CD4-positive, alpha-beta memory T cell (primary cell): ENCODE data around the gene POLR1E. TPM values are rescaled to one million over a fixed set of nuclear protein-coding genes. Genes with fewer than 3 reads are reported as not detected.
"Not testable (repeated sequence)": the region's sequence is repeated elsewhere in the genome, so short reads cannot be mapped to it uniquely, and the experiment has no call there.

Experiments
- CTCF ChIA-PET: fragments of 350-600 bp; sonication (Branson Sonifier 250); formaldehyde crosslinking; loops from one replicate; lab custom pipeline; 2021; ENCODE audit warnings: inconsistent platforms; ENCODE audit not compliant: partially characterized antibody; lab: Charles Lee
- POLR2A ChIA-PET: fragments of 350-600 bp; sonication (Branson Sonifier 250); formaldehyde crosslinking; loops from one replicate; lab custom pipeline; 2021; ENCODE audit not compliant: partially characterized antibody; lab: Charles Lee
- DNase-seq, 5 donors: peaks; one replicate each; pipeline versions ENCODE4 v3.0.0 to v3.0.0-alpha.2; 2020 to 2022; ENCODE audit warnings: mixed read lengths in 1 of 5
- H3K27ac ChIP-seq: one replicate; pipeline ENCODE4 v1.7.0; 2013; ENCODE audit warnings: low read depth, low read length
- H3K27me3 ChIP-seq: 2 replicates; pipeline ENCODE4 v1.7.0; 2013; ENCODE audit warnings: mild to moderate bottlenecking, low read length, moderate library complexity; ENCODE audit not compliant: insufficient read depth
- H3K36me3 ChIP-seq: 2 replicates; pipeline ENCODE4 v1.7.0; 2013; ENCODE audit warnings: mild to moderate bottlenecking, low read length, moderate library complexity; ENCODE audit not compliant: insufficient read depth
- H3K4me1 ChIP-seq: 2 replicates; pipeline ENCODE4 v1.7.0; 2013; ENCODE audit warnings: mild to moderate bottlenecking, low read length, moderate library complexity; ENCODE audit not compliant: insufficient read depth
- H3K4me3 ChIP-seq, 2 donors: one replicate each; pipeline ENCODE4 v1.7.0; 2013; ENCODE audit warnings: low read length in 2 of 2, mild to moderate bottlenecking in 1 of 2
- H3K9me3 ChIP-seq, 2 donors: one replicate each; pipeline ENCODE4 v1.7.0; 2013; ENCODE audit warnings: low read length in 2 of 2, control low read depth in 1 of 2; ENCODE audit not compliant: control insufficient read depth in 1 of 2
- H3K27ac Mint-ChIP-seq, 7 donors: one replicate each; pipeline ENCODE4 v1.8.0; 2020 to 2021; ENCODE audit warnings: mixed read lengths in 7 of 7, mild to moderate bottlenecking in 6 of 7, inconsistent platforms in 3 of 7, moderate library complexity in 3 of 7
- H3K27me3 Mint-ChIP-seq, 2 donors: one replicate each; pipeline ENCODE4 v1.8.0; 2020 to 2021; ENCODE audit warnings: mixed read lengths in 2 of 2
- H3K36me3 Mint-ChIP-seq, 2 donors: one replicate each; pipeline ENCODE4 v1.8.0; 2020 to 2021; ENCODE audit warnings: mixed read lengths in 2 of 2, inconsistent platforms in 1 of 2, mild to moderate bottlenecking in 1 of 2
- H3K4me1 Mint-ChIP-seq, 4 donors: one replicate each; pipeline ENCODE4 v1.8.0; 2020 to 2021; ENCODE audit warnings: mixed read lengths in 4 of 4, mild to moderate bottlenecking in 1 of 4
- H3K4me3 Mint-ChIP-seq, 8 donors: one replicate each; pipeline ENCODE4 v1.8.0; 2020 to 2021; ENCODE audit warnings: mixed read lengths in 8 of 8, mild to moderate bottlenecking in 7 of 8, moderate library complexity in 6 of 8, inconsistent platforms in 3 of 8
- H3K9me3 Mint-ChIP-seq, 8 donors: one replicate each; pipeline ENCODE4 v1.8.0; 2020 to 2021; ENCODE audit warnings: mixed read lengths in 8 of 8, mild to moderate bottlenecking in 5 of 8, inconsistent platforms in 3 of 8, moderate library complexity in 1 of 8
- intact Hi-C: fragments of 100-400 bp; cut with micrococcal nuclease; formaldehyde crosslinking; loops from one replicate; pipeline ENCODE4 v1.15.1; 2023
- polyA plus RNA-seq, 2 donors: library from polyadenylated mRNA; unstranded; fragments of 300-500 nt; fragmentation: Illumina TruSeq; gene quantifications; one replicate each; pipeline ENCODE4 v1.2.3, GENCODE V29; 2021
- total RNA-seq, 2 experiments: library from RNA; stranded (reverse); gene quantifications; one replicate each; pipeline ENCODE4 v1.2.3, GENCODE V29; 2021

Gene POLR1E
- total and polyA plus RNA-seq, 4 experiments from 2014 or later: 12.2 to 38.2 (median 29.5) TPM

DNA sequence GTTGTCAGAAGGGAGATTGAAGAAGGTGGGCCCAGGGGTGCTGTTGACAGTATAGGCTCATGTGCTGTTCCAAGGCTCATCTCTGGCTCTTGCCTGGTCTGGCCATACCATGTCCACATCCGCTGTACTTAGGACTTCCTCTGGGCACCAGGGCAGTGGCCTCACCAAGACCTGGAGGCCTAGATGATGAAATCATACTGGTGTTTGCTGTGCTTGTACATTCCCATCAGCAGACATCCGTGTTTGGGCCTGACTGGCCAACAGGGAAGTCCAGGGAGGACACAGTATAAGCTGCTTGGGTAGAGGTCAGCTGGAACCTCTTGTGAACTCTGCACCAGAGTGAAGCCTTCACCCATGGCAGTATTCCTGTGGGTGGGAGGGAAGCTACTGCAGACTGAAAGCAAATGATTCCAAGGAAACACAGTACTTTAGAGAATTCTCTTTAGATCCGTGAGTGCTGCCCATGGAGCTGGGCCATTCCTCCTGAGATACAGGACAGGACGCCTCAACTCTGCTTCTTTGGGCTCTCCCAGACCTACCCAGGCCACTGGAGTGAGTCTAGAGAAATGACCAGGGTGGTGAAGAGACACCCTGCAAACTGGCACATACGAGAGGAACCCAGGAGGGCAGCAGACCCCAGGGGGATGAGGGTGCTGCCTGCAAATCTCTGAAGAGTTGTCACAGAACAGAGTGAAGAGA is 22.5 kb downstream of the POLR1E start:
- Mint-ChIP-seq H3K27me3 (no peaks in the 10 kb centered on the region), H3K36me3 (peaks cover 13 to 28% of the 10 kb centered on the region in 2 donors)

DNA sequence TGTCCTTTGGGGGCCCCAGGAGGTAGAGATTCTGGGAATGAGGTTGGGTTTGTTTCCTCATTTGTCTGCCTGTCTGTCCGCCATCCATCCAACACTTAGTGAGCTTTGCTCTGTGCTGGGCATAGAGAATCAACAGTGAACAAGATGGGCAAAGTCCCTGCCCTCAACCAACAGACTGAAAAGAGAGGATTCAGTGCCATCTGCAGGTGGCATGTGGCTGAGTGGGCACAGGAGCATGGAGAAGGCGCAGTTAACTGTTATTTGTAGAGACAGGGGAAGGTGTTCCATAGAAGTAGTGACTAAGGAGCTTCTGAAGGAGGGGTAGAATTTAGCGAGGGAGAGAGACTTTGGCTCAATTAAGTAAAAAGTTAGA is 23.1 kb downstream of the POLR1E start:
- Histone ChIP-seq H3K9me3 (no peaks in the 10 kb centered on the region), H3K4me1 (peaks cover 7% of the 10 kb centered on the region), H3K27me3 (no peaks in the 10 kb centered on the region), H3K36me3 (no peaks in the 10 kb centered on the region), H3K4me3 (no peak overlapping the region), H3K27ac (no peak overlapping the region)
- intact Hi-C loops: loop anchor here (2.0 kb wide), 1 partner anchor 94 kb away; no protein-coding TSS in a partner anchor
- Mint-ChIP-seq H3K9me3 (no peaks in the 10 kb centered on the region), H3K27ac (peak overlapping the region in 5 of 7 donors; percentile 16 to 82 (median 71)), H3K27me3 (no peaks in the 10 kb centered on the region), H3K4me1 (peaks cover 5 to 37% (median 19%) of the 10 kb centered on the region in 4 donors), H3K4me3 (no peak overlapping the region), H3K36me3 (peaks cover 7 to 22% of the 10 kb centered on the region in 2 donors)
- no peak for DNase-seq
- CTCF ChIA-PET: interaction anchor here (0.7 to 1.1 kb wide), 3 partner anchors 10 to 93 kb away, joined by 3 read pairs; no protein-coding TSS in a partner anchor
- POLR2A ChIA-PET: interaction anchor here (1.2 to 1.3 kb wide), 2 partner anchors 22 to 23 kb away, joined by 3 to 6 read pairs; partner anchors contain the start of gene POLR1E

More for the DNA sequence above, 22.5 kb downstream of the POLR1E start:
- Histone ChIP-seq H3K4me3 (no peak overlapping the region), H3K27ac (no peak overlapping the region), H3K27me3 (no peaks in the 10 kb centered on the region), H3K36me3 (peaks cover 1% of the 10 kb centered on the region), H3K9me3 (no peaks in the 10 kb centered on the region), H3K4me1 (peaks cover 11% of the 10 kb centered on the region)
- no peak for DNase-seq
- Mint-ChIP-seq H3K27ac (peak overlapping the region in 4 of 7 donors; percentile 16 to 83 (median 73)), H3K4me3 (no peak overlapping the region), H3K4me1 (peaks cover 11 to 42% (median 24%) of the 10 kb centered on the region in 4 donors), H3K9me3 (no peaks in the 10 kb centered on the region)
- intact Hi-C loops: loop anchor here (2.0 kb wide), 1 partner anchor 93 kb away; no protein-coding TSS in a partner anchor
- ChIA-PET POLR2A (interaction anchor here (1.2 to 1.3 kb wide), 2 partner anchors 22 to 23 kb away, joined by 3 to 6 read pairs; partner anchors contain the start of gene POLR1E), CTCF (interaction anchor here (0.7 to 1.1 kb wide), 2 partner anchors 10 to 635 kb away, joined by 3 read pairs; no protein-coding TSS in a partner anchor)

DNA sequence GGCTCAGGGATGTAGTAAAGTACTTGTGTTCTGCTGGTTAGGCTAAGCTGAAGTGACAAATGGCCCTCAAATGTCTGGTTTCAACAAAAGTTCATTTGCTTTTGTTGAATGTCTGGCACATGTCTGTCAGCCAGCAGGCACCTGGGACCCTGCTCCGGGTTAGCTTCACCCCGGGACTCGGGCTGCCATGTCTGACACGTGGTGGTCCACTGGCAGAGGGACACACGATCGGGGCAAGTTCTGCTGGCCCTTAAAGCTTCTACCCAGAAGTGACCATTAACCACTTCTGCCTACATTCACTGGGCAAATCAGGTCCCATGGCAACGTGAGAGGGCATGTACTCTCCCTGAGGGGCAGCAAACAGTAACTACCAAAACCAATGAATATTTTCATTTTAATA is 23.8 kb downstream of the POLR1E start:
- peaks cover 4 to 17% of the 10 kb centered on the region in 2 donors for H3K36me3 Mint-ChIP-seq
- ChIA-PET CTCF (interaction anchor here (0.7 to 1.1 kb wide), 2 partner anchors 91 to 94 kb away, joined by 3 read pairs; no protein-coding TSS in a partner anchor), POLR2A (interaction anchor here (1.2 to 1.3 kb wide), 2 partner anchors 21 to 24 kb away, joined by 3 to 6 read pairs; partner anchors contain the start of gene POLR1E)
- no peak overlapping the region for H3K4me3 ChIP-seq
- H3K27ac ChIP-seq: no peak overlapping the region
- H3K4me3 Mint-ChIP-seq: no peak overlapping the region
- H3K36me3 ChIP-seq: no peaks in the 10 kb centered on the region
- no peaks in the 10 kb centered on the region for H3K9me3 ChIP-seq
- intact Hi-C loops: loop anchor here (2.0 kb wide), 1 partner anchor 95 kb away; no protein-coding TSS in a partner anchor
- H3K9me3 Mint-ChIP-seq: no peaks in the 10 kb centered on the region
- H3K27ac Mint-ChIP-seq: peak overlapping the region in 3 of 7 donors; percentile 16 to 86 (median 71)
- H3K27me3 Mint-ChIP-seq: no peaks in the 10 kb centered on the region
- H3K4me1 Mint-ChIP-seq: peaks cover 3 to 32% (median 16%) of the 10 kb centered on the region in 4 donors
- DNase-seq: no peak
- peaks cover 6% of the 10 kb centered on the region for H3K4me1 ChIP-seq
- no peaks in the 10 kb centered on the region for H3K27me3 ChIP-seq

DNA sequence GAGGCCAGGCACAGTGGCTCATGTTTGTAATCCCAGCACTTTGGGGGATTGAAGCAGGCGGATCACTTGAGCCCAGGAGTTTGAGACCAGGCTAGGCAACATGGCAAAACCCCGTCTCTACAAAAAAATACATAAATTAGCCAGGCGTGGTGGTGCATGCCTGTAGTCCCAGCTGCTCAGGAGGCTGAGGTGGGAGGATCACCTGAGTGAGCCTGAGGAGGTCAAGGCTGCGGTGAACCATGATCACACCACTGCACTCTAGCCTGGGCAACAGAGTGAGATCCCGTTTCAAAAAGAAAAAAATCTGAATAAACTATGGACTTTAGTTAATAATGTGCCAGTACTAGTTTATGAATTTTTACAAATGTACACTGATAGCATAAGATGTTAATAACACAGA is 24.3 kb downstream of the POLR1E start:
- H3K9me3 ChIP-seq, H3K27ac ChIP-seq, H3K36me3 ChIP-seq, H3K4me3 ChIP-seq, DNase-seq, H3K27me3 ChIP-seq, intact Hi-C loops, H3K9me3 Mint-ChIP-seq, H3K27me3 Mint-ChIP-seq, H3K4me3 Mint-ChIP-seq, H3K4me1 ChIP-seq: not testable (repeated sequence)
- Mint-ChIP-seq H3K27ac (peak overlapping the region in 1 of 7 donors; percentile 13), H3K4me1 (peaks cover 3 to 32% (median 14%) of the 10 kb centered on the region in 4 donors), H3K36me3 (peaks cover 0 to 13% of the 10 kb centered on the region in 2 donors)
- ChIA-PET POLR2A (interaction anchor here (1.3 kb wide), 1 partner anchor 24 kb away, joined by 6 read pairs; the partner anchor contains the start of gene POLR1E), CTCF (interaction anchor here (1.1 kb wide), 1 partner anchor 91 kb away, joined by 3 read pairs; no protein-coding TSS in a partner anchor)

DNA sequence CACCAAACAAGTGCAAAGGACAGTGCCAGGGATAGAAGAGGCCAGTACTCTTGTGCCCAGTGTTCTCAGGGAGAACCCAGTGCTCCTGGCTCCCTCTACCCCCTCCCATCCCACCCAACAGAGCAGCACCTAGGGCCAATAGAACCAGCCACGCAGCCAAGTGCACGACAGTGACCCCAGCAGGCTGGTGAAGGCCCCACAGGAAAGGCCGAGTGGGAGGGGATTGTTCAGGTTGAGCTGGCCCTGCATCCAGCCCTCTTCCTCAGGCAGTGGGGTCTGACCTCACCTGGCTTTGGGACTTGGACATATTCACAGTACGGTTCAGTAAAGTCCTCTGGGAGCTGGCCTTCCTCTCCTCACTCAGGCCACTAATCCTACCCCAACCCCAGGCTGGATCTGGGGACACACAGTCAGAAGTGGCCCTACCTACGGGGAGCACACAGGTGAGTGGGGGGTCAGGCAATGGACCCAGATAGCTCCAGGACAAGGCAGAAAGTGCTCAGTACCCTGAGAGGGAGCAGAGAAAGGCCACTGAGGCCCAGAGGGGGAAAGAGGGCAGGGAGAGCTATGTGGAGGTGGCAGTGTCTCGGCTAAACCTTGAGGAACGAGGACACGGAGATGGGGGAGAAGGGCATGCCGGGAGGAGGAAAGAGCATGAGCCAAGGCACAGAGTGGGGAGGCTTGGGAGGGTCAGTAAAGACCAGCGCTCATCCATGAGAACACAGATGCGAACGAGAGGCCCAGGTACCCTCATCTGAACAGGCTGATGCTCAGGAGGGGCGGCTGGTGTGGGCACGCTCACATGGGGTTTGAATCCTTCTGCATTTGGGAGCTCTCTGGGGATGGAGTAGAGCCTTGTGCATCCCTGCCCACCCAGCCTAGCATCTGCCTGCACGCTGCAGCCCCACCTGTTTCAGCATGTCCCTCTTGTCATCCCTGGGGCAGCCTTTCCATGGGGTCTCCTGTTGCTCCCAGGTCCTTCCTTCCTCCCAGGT is 25.6 kb downstream of the POLR1E start:
- H3K27me3 Mint-ChIP-seq: no peaks in the 10 kb centered on the region
- H3K36me3 Mint-ChIP-seq: peaks cover 0 to 12% of the 10 kb centered on the region in 2 donors
- Histone ChIP-seq H3K36me3 (no peaks in the 10 kb centered on the region), H3K4me3 (no peak overlapping the region), H3K27me3 (no peaks in the 10 kb centered on the region), H3K27ac (no peak overlapping the region), H3K4me1 (no peaks in the 10 kb centered on the region), H3K9me3 (no peaks in the 10 kb centered on the region)
- peaks cover 2 to 23% (median 13%) of the 10 kb centered on the region in 4 donors for H3K4me1 Mint-ChIP-seq
- no peaks in the 10 kb centered on the region for H3K9me3 Mint-ChIP-seq
- POLR2A ChIA-PET: interaction anchor here (0.9 to 1.6 kb wide), 2 partner anchors 8 to 12 kb away, joined by 3 to 4 read pairs; no protein-coding TSS in a partner anchor
- peak overlapping the region in 4 of 7 donors; percentile 44 to 86 (median 58) for H3K27ac Mint-ChIP-seq
- intact Hi-C loops: no loop called here
- no peak overlapping the region for H3K4me3 Mint-ChIP-seq
- DNase-seq: no peak
- CTCF ChIA-PET: no interaction called here

DNA sequence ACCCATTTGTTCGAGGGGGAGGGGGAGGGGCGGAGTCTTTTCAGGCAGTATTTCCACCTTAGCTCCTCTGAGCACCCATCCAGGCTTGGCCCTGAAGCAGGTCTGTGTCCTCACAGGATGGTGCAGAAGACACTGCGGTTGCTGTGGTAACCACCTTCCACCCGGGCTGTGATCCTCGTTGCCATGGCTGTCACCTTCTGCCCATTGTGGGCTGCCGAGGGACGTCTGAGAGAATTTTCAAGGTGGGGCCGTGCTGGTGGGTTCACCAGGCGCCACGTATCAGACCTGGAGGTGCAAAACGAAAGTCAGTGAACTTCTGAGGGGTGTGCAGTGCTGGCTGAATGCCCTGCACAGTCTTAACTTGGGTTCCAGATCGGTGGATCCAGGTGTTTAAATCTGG is 26.7 kb downstream of the POLR1E start:
- Mint-ChIP-seq H3K27me3 (no peaks in the 10 kb centered on the region), H3K36me3 (peaks cover 0 to 4% of the 10 kb centered on the region in 2 donors), H3K9me3 (no peaks in the 10 kb centered on the region), H3K27ac (peak overlapping the region in 4 of 7 donors; percentile 4 to 68 (median 28)), H3K4me3 (no peak overlapping the region), H3K4me1 (peaks cover 2 to 12% (median 5%) of the 10 kb centered on the region in 4 donors)
- Histone ChIP-seq H3K4me3 (no peak overlapping the region), H3K27me3 (no peaks in the 10 kb centered on the region), H3K9me3 (no peaks in the 10 kb centered on the region), H3K4me1 (no peaks in the 10 kb centered on the region), H3K27ac (no peak overlapping the region), H3K36me3 (no peaks in the 10 kb centered on the region)
- intact Hi-C loops: no loop called here
- POLR2A ChIA-PET: interaction anchor here (1.6 kb wide), 1 partner anchor 9 kb away, joined by 4 read pairs; no protein-coding TSS in a partner anchor
- peak in 2 of 5 donors; percentile 9 to 12 for DNase-seq
- CTCF ChIA-PET: no interaction called here
